IMR-90 (cell line): ENCODE measurements around the gene ATP2B2. TPM values are rescaled to one million over a fixed set of nuclear protein-coding genes. Genes with fewer than 3 reads are reported as not detected.

Experiments used
- ATAC-seq: fragments of 200-7000 bp; cut with Tn5 transposase; 2 replicates; pipeline ENCODE4 v1.9.1; 2020; ENCODE audit warnings: low read depth, mild to moderate bottlenecking, moderate library complexity
- BruUV-seq: library from RNA; stranded (reverse); fragments of 400-500 nt; replicated peaks from 2 replicates; lab custom pipeline; 2021; lab: Mats Ljungman, UMichigan
- CTCF ChIA-PET: fragments of 300-600 bp; formaldehyde crosslinking; extraction: SDS; loops from one replicate; lab custom pipeline; 2021; ENCODE audit warnings: antibody characterized with exemption; lab: Yijun Ruan, JAX
- POLR2A ChIA-PET: fragments of 300-600 bp; sonication (Branson Sonifier 250); formaldehyde crosslinking; loops from one replicate; lab custom pipeline; 2022; ENCODE audit warnings: antibody characterized with exemption; ENCODE audit not compliant: unreplicated experiment; lab: Charles Lee
- DNase-seq: peaks from one replicate; pipeline ENCODE4 v3.0.0; 2013
- H2AFZ ChIP-seq: replicated peaks from 2 replicates; pipeline ENCODE3; 2013; ENCODE audit warnings: low read length, mild to moderate bottlenecking; ENCODE audit not compliant: poor library complexity
- H2AK5ac ChIP-seq: 2 replicates; pipeline ENCODE4 v1.6.1; 2013; ENCODE audit warnings: low read depth, low read length, inconsistent platforms
- H2AK9ac ChIP-seq: replicated peaks from 2 replicates; pipeline ENCODE3; 2013; ENCODE audit warnings: mild to moderate bottlenecking, low read depth, low read length, moderate library complexity; ENCODE audit not compliant: poor library complexity
- H2BK120ac ChIP-seq: 2 replicates; pipeline ENCODE4 v1.6.1; 2013; ENCODE audit warnings: low read depth, low read length, inconsistent platforms
- H2BK15ac ChIP-seq: 3 replicates; pipeline ENCODE4 v1.6.1; 2013; ENCODE audit warnings: low read depth, low read length, inconsistent platforms
- H2BK20ac ChIP-seq: 2 replicates; pipeline ENCODE4 v1.6.1; 2013; ENCODE audit warnings: low read depth, mild to moderate bottlenecking, inconsistent platforms, low read length, moderate library complexity
- H2BK5ac ChIP-seq: 2 replicates; pipeline ENCODE4 v1.6.1; 2013; ENCODE audit warnings: mild to moderate bottlenecking, low read depth, low read length, inconsistent platforms; ENCODE audit not compliant: poor library complexity, severe bottlenecking
- H3K14ac ChIP-seq: replicated peaks from 2 replicates; pipeline ENCODE4 v1.6.1; 2013; ENCODE audit warnings: low read depth, low read length, inconsistent platforms
- H3K18ac ChIP-seq: 2 replicates; pipeline ENCODE4 v1.6.1; 2013; ENCODE audit warnings: low read depth, low read length, control low read depth
- H3K23ac ChIP-seq: 2 replicates; pipeline ENCODE4 v1.6.1; 2013; ENCODE audit warnings: low read depth, low read length, inconsistent platforms
- H3K27ac ChIP-seq: 2 replicates; pipeline ENCODE4 v1.5.1; 2013; ENCODE audit warnings: mild to moderate bottlenecking, control low read depth, low read length; ENCODE audit not compliant: insufficient read depth
- H3K27me3 ChIP-seq: 2 replicates; pipeline ENCODE4 v1.6.1; 2013; ENCODE audit warnings: low read length; ENCODE audit not compliant: control insufficient read depth, insufficient read depth
- H3K36me3 ChIP-seq: 2 replicates; pipeline ENCODE4 v1.6.1; 2013; ENCODE audit warnings: low read length, mixed read lengths; ENCODE audit not compliant: control insufficient read depth, insufficient read depth
- H3K4ac ChIP-seq: 2 replicates; pipeline ENCODE4 v1.6.1; 2013; ENCODE audit warnings: low read depth, low read length, inconsistent platforms
- H3K4me1 ChIP-seq: 2 replicates; pipeline ENCODE4 v1.6.1; 2013; ENCODE audit warnings: low read length, mixed read lengths; ENCODE audit not compliant: control insufficient read depth, insufficient read depth
- H3K4me2 ChIP-seq: 2 replicates; pipeline ENCODE4 v1.6.1; 2013; ENCODE audit warnings: low read depth, mild to moderate bottlenecking, control low read depth, low read length, moderate library complexity
- H3K4me3 ChIP-seq: 2 replicates; pipeline ENCODE4 v1.5.1; 2013; ENCODE audit warnings: low read depth, mild to moderate bottlenecking, control low read depth, low read length, moderate library complexity; ENCODE audit not compliant: insufficient read depth
- H3K56ac ChIP-seq: 2 replicates; pipeline ENCODE4 v1.6.1; 2013; ENCODE audit warnings: low read length, inconsistent platforms; ENCODE audit not compliant: insufficient read depth; ENCODE audit errors: extremely low read depth
- H3K79me1 ChIP-seq, 2 experiments: 2 replicates each; pipeline ENCODE4 v1.6.1; 2013; ENCODE audit warnings: low read length in 2 of 2, inconsistent platforms in 1 of 2, low read depth in 1 of 2
- H3K9ac ChIP-seq: 2 replicates; pipeline ENCODE4 v1.6.1; 2013; ENCODE audit warnings: low read depth, low read length, control low read depth
- H3K9me1 ChIP-seq: 2 replicates; pipeline ENCODE4 v1.6.1; 2013; ENCODE audit warnings: low read length, inconsistent platforms; ENCODE audit not compliant: insufficient read depth
- H3K9me3 ChIP-seq: 2 replicates; pipeline ENCODE4 v1.6.1; 2013; ENCODE audit warnings: low read length; ENCODE audit not compliant: control insufficient read depth, insufficient read depth
- H4K20me1 ChIP-seq: 2 replicates; pipeline ENCODE4 v1.6.1; 2013; ENCODE audit warnings: low read length, inconsistent platforms; ENCODE audit not compliant: insufficient read depth
- H4K5ac ChIP-seq: 2 replicates; pipeline ENCODE4 v1.6.1; 2013; ENCODE audit warnings: mild to moderate bottlenecking, low read depth, low read length, control low read depth
- H4K8ac ChIP-seq, 2 experiments: 2 replicates each; pipeline ENCODE4 v1.6.1; 2013; ENCODE audit warnings: low read depth in 2 of 2, low read length in 2 of 2, control low read depth in 1 of 2, inconsistent platforms in 1 of 2
- H4K91ac ChIP-seq: 2 replicates; pipeline ENCODE4 v1.6.1; 2013; ENCODE audit warnings: low read depth, low read length, inconsistent platforms; ENCODE audit not compliant: insufficient read depth
- CEBPB ChIP-seq: IDR thresholded peaks from 2 replicates; pipeline ENCODE4 v1.6.1; 2012; ENCODE audit warnings: low read depth, low read length, improper control_type of control experiment
- WGBS, 2 experiments: methylation state at CpG; one replicate each; pipeline versions ENCODE4 v1.1.5 to v1.1.7; 2013; ENCODE audit warnings: missing lambda C conversion rate in 2 of 2; ENCODE audit not compliant: insufficient read length in 1 of 2; ENCODE audit errors: extremely low coverage in 2 of 2; 5-methylcytosine and 5-hydroxymethylcytosine counted together
- dilution Hi-C: fragments of 300-500 bp; cut with HindIII; formaldehyde crosslinking; loops from one replicate; pipeline ENCODE4 v1.14.3; 2018; ENCODE audit warnings: low sequenced_read_pairs; ENCODE audit not compliant: unreplicated experiment
- in situ Hi-C: fragments of 300-500 bp; cut with MboI; formaldehyde crosslinking; loops from 3 replicates; pipeline ENCODE4 v1.14.3; 2019; ENCODE audit warnings: low sequenced_read_pairs, inconsistent platforms, mixed read lengths
- intact Hi-C: fragments of 100-400 bp; cut with micrococcal nuclease; formaldehyde crosslinking; loops from 2 replicates; pipeline ENCODE4 v1.10.0; 2022
- polyA plus RNA-seq, 3 experiments: library from polyadenylated mRNA; depleted of rRNA; stranded (reverse); fragments of >200 nt; gene quantifications; 2 replicates each; pipeline ENCODE4 v1.2.3, GENCODE V29; 2012; ENCODE audit warnings: low replicate concordance in 1 of 3
- total RNA-seq: library from RNA; depleted of rRNA; stranded (reverse); fragments of >200 nt; gene quantifications from 2 replicates; pipeline ENCODE4 v1.2.3, GENCODE V29; 2012

ATP2B2 gene
- total and polyA plus RNA-seq, 2 of the 4 experiments (the other 2 are of a cell fraction) = under 0.01 to 0.02 TPM

GRCh38 chr3:10406414-10406813 is 99.0 kb downstream of the ATP2B2 start:
- ChIA-PET CTCF (no interaction called here), POLR2A (no interaction called here)
- no peaks in the 10 kb centered on the region for H3K36me3 ChIP-seq
- dilution Hi-C loops = no loop called here
- intact Hi-C loops = no loop called here
- no peak overlapping the region for H4K91ac ChIP-seq
- in situ Hi-C loops = no loop called here
- H4K5ac ChIP-seq = no peak overlapping the region
- H3K18ac ChIP-seq = no peak overlapping the region
- H4K8ac ChIP-seq = no peak overlapping the region
- BruUV-seq = no TSS peak
- peaks cover 8% of the 10 kb centered on the region; the same call in 1 of the 2 replicates for H3K9me1 ChIP-seq
- no CpG with 5 or more reads among the region's 6 CpGs for WGBS, 2 experiments
- no peak overlapping the region for H3K27ac ChIP-seq
- H3K4me1 ChIP-seq = no peaks in the 10 kb centered on the region
- H2AK9ac ChIP-seq = no peak overlapping the region
- no peak overlapping the region for H2BK20ac ChIP-seq
- H4K20me1 ChIP-seq = no peaks in the 10 kb centered on the region
- DNase-seq (no peak), ATAC-seq (no peak)
- no peak overlapping the region for H3K9ac ChIP-seq
- H3K4ac ChIP-seq = no peak overlapping the region
- H3K56ac ChIP-seq = no peak overlapping the region
- H3K4me2 ChIP-seq = no peak overlapping the region
- peaks cover 13% of the 10 kb centered on the region for H3K27me3 ChIP-seq
- no peak overlapping the region for H2BK5ac ChIP-seq
- H3K79me1 ChIP-seq = no peaks in the 10 kb centered on the region
- no peak overlapping the region for H2AK5ac ChIP-seq
- no peak overlapping the region for H2AFZ ChIP-seq
- H3K4me3 ChIP-seq = no peak overlapping the region
- no peak overlapping the region for H2BK15ac ChIP-seq
- no peak overlapping the region for H3K14ac ChIP-seq
- TF ChIP-seq CEBPB = no peak
- no peak overlapping the region for H2BK120ac ChIP-seq
- H3K9me3 ChIP-seq = no peaks in the 10 kb centered on the region
- H3K23ac ChIP-seq = no peak overlapping the region
